ENCODE results near the gene EFCAB14.
"Not testable (repeated sequence)": the region's sequence is repeated elsewhere in the genome, so short reads cannot be mapped to it uniquely, and the experiment has no call there.

Gene EFCAB14

GRCh38 chr1:46718727-46719622, at the start of gene EFCAB14:
TSS of gene EFCAB14 (minus strand) at chr1:46719114. CDS start at chr1:46718087, 1,027 bp downstream.
- DNase-seq = peak; percentile 99

GRCh38 chr1:46768445-46768844, 49.5 kb upstream of the EFCAB14 start:
- DNase-seq = no peak

- DNase-seq = no peak
Observed at GRCh38 chr1:46767649-46768282, 48.9 kb upstream of the EFCAB14 start.

- no peak for DNase-seq
Observed at GRCh38 chr1:46764402-46764801, 45.5 kb upstream of the EFCAB14 start.

GRCh38 chr1:46761740-46762139, 42.8 kb upstream of the EFCAB14 start:
- no peak for DNase-seq

- DNase-seq = no peak
Observed at GRCh38 chr1:46760558-46761166, 41.7 kb upstream of the EFCAB14 start.

GRCh38 chr1:46757956-46758528, 39.1 kb upstream of the EFCAB14 start:
- no peak for DNase-seq

GRCh38 chr1:46757247-46757955, 38.5 kb upstream of the EFCAB14 start:
- DNase-seq = no peak

GRCh38 chr1:46755121-46755520, 36.2 kb upstream of the EFCAB14 start:
- no peak for DNase-seq

- not testable (repeated sequence) for DNase-seq
Observed at GRCh38 chr1:46754707-46755106, 35.8 kb upstream of the EFCAB14 start.

- no peak for DNase-seq
Observed at GRCh38 chr1:46753985-46754384, 35.1 kb upstream of the EFCAB14 start.

GRCh38 chr1:46749921-46750404, 31.0 kb upstream of the EFCAB14 start:
- DNase-seq = no peak

GRCh38 chr1:46749404-46749803, 30.5 kb upstream of the EFCAB14 start:
- DNase-seq = no peak

GRCh38 chr1:46747683-46748288, 28.9 kb upstream of the EFCAB14 start:
- no peak for DNase-seq

GRCh38 chr1:46742069-46742468, 23.2 kb upstream of the EFCAB14 start:
- DNase-seq = no peak

- no peak for DNase-seq
Observed at GRCh38 chr1:46735708-46736324, 16.9 kb upstream of the EFCAB14 start.

GRCh38 chr1:46728327-46728873, 9.5 kb upstream of the EFCAB14 start:
- not testable (repeated sequence) for DNase-seq

GRCh38 chr1:46725736-46726108, 6.8 kb upstream of the EFCAB14 start:
- no peak for DNase-seq

- peak; percentile 65 for DNase-seq
Observed at GRCh38 chr1:46724991-46725735, 6.2 kb upstream of the EFCAB14 start.

- DNase-seq = no peak
Observed at GRCh38 chr1:46723901-46724300, 5.0 kb upstream of the EFCAB14 start.
